GM23248 (cell line): Measurements from ENCODE around the gene DPP6. TPM values are rescaled to one million over a fixed set of nuclear protein-coding genes. Genes with fewer than 3 reads are reported as not detected.

ENCODE experiments used
- DNase-seq: peaks from one replicate; pipeline ENCODE4 v3.0.0-alpha.2; 2015
- H2AFZ ChIP-seq: fragments of 200-600 bp; sonication (generic); 2 replicates; pipeline ENCODE4 v1.6.1; 2016; ENCODE audit warnings: antibody characterized with exemption
- H3F3A ChIP-seq: fragments of 200-600 bp; sonication (generic); 2 replicates; pipeline ENCODE4 v1.6.1; 2016; ENCODE audit warnings: mild to moderate bottlenecking, antibody characterized with exemption, mixed run types; ENCODE audit not compliant: insufficient read depth
- H3K27ac ChIP-seq: fragments of 200-600 bp; sonication (generic); 2 replicates; pipeline ENCODE4 v1.5.1; 2016; ENCODE audit warnings: mild to moderate bottlenecking
- H3K27me3 ChIP-seq: fragments of 200-600 bp; sonication (generic); replicated peaks from 2 replicates; pipeline ENCODE4 v1.6.1; 2016; ENCODE audit warnings: mild to moderate bottlenecking; ENCODE audit not compliant: insufficient read depth
- H3K36me3 ChIP-seq: fragments of 200-600 bp; sonication (generic); 2 replicates; pipeline ENCODE4 v1.6.1; 2016; ENCODE audit warnings: low read depth, mild to moderate bottlenecking
- H3K4me1 ChIP-seq: fragments of 200-600 bp; sonication (generic); 2 replicates; pipeline ENCODE4 v1.6.1; 2016; ENCODE audit warnings: mild to moderate bottlenecking; ENCODE audit not compliant: insufficient read depth
- H3K4me2 ChIP-seq: fragments of 200-600 bp; sonication (generic); one replicate; pipeline ENCODE4 v1.6.1; 2016; ENCODE audit warnings: mild to moderate bottlenecking; ENCODE audit not compliant: unreplicated experiment
- H3K4me3 ChIP-seq: fragments of 200-600 bp; sonication (generic); 2 replicates; pipeline ENCODE4 v1.5.1; 2016; ENCODE audit warnings: mild to moderate bottlenecking
- H3K79me2 ChIP-seq: fragments of 200-600 bp; sonication (generic); 2 replicates; pipeline ENCODE4 v1.6.1; 2016; ENCODE audit warnings: mild to moderate bottlenecking; ENCODE audit not compliant: insufficient read depth
- H3K9ac ChIP-seq: fragments of 200-600 bp; sonication (generic); 2 replicates; pipeline ENCODE4 v1.6.1; 2016; ENCODE audit warnings: mild to moderate bottlenecking
- H3K9me2 ChIP-seq: fragments of 200-600 bp; sonication (generic); 2 replicates; pipeline ENCODE4 v1.6.1; 2016; ENCODE audit warnings: mixed run types, mild to moderate bottlenecking, moderate library complexity; ENCODE audit not compliant: insufficient read depth
- H3K9me3 ChIP-seq: fragments of 200-600 bp; sonication (generic); one replicate; pipeline ENCODE4 v1.6.1; 2017; ENCODE audit warnings: low read depth
- H4K20me1 ChIP-seq: fragments of 200-600 bp; sonication (generic); 2 replicates; pipeline ENCODE4 v1.6.0; 2016; ENCODE audit not compliant: insufficient read depth
- EZH2 ChIP-seq: fragments of 200-600 bp; sonication (generic); IDR thresholded peaks from 2 replicates; pipeline ENCODE4 v1.6.1; 2018; ENCODE audit warnings: antibody characterized with exemption, mild to moderate bottlenecking; ENCODE audit not compliant: insufficient read depth, poor library complexity, severe bottlenecking
- EZH2phosphoT487 ChIP-seq: fragments of 200-600 bp; sonication (generic); IDR thresholded peaks from 2 replicates; pipeline ENCODE4 v1.6.1; 2018; ENCODE audit warnings: antibody characterized with exemption, moderate library complexity, mild to moderate bottlenecking, low read depth; ENCODE audit not compliant: insufficient read depth
- WGBS, 2 experiments: methylation state at CpG; one replicate each; pipeline ENCODE4 v1.1.6; 2015 to 2017; ENCODE audit warnings: low lambda C conversion rate in 2 of 2, low coverage in 1 of 2; ENCODE audit errors: missing lambda C conversion rate in 2 of 2; 5-methylcytosine and 5-hydroxymethylcytosine counted together
- in situ Hi-C: fragments of 300-500 bp; cut with MboI; formaldehyde crosslinking; loops from 2 replicates; pipeline ENCODE4 v1.15.0; 2020
- polyA plus RNA-seq: library from polyadenylated mRNA; unstranded; fragments of >200 nt; fragmentation: Nextera tagmentation; extraction: Ambion mirVana; gene quantifications from 2 replicates; pipeline ENCODE4 v1.2.1, GENCODE V29; 2016
- total RNA-seq: library from RNA; depleted of rRNA; stranded (reverse); fragments of >200 nt; shearing (Covaris generic); gene quantifications from 2 replicates; pipeline ENCODE4 v1.2.3, GENCODE V29; 2014

DPP6 gene
- total and polyA plus RNA-seq, 2 experiments from 2014 or later: not detected

DNA sequence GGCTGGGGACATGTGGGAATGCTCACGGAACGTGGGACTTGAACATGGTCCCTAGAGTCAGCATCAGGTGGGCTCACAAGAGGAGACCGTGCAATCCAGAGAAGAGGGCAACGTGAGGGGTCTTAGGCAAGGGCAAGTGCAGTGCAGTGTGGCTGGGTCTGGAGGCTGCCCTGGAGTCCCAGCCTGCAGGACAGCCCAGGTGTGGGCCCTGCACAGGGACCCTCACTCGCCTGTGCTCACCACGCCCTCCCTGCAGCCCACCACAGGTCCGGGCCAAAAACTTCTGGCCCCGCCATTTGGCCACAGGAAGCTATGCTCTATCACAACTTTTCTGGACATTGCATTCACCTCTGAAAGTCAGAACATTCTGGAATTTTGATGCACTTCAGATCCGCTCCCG, 817.2 kb downstream of the DPP6 start:
- H3K9me2 ChIP-seq: no peaks in the 10 kb centered on the region
- WGBS, 2 experiments: 41 to 44% methylated on average over 8 to 10 of the region's 10 CpGs
- H3K4me3 ChIP-seq: no peak overlapping the region
- in situ Hi-C loops: no loop called here
- H3K4me2 ChIP-seq: no peak overlapping the region
- no peaks in the 10 kb centered on the region for H3K36me3 ChIP-seq
- no peaks in the 10 kb centered on the region for H3K27me3 ChIP-seq
- no peak overlapping the region for H3K9ac ChIP-seq
- DNase-seq: no peak
- H4K20me1 ChIP-seq: no peaks in the 10 kb centered on the region
- no peaks in the 10 kb centered on the region for H3K9me3 ChIP-seq
- no peak for TF ChIP-seq EZH2phosphoT487
- TF ChIP-seq EZH2: no peak
- no peaks in the 10 kb centered on the region for H3K79me2 ChIP-seq
- H2AFZ ChIP-seq: no peak overlapping the region
- H3F3A ChIP-seq: no peaks in the 10 kb centered on the region
- H3K4me1 ChIP-seq: no peaks in the 10 kb centered on the region
- H3K27ac ChIP-seq: no peak overlapping the region

DNA sequence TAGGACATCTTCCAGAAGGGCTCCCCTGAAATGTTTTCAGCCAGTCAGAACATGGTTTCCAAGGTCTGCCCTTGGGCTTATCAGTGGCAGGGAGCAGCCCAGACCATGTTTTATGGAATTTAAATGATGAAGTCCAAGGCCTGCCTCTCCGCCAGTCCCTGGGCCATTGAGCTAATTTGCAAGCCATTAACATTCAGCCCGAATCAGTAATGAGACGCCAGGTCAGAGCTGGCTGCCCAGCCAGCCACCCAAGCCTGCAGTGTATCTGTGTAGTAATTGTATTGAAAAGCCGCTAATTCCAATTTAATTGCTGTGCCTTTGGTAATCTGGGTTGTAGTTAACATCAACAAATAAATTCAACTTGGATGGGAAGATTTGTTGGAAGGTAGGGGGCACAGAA, 819.3 kb downstream of the DPP6 start:
- in situ Hi-C loops: no loop called here
- TF ChIP-seq EZH2: no peak
- no peak for TF ChIP-seq EZH2phosphoT487
- no peak overlapping the region for H2AFZ ChIP-seq

GRCh38 chr7:154871928-154872750, 819.9 kb downstream of the DPP6 start:
- Histone ChIP-seq H3K4me2 (no peak overlapping the region), H3K4me3 (no peak overlapping the region), H3K36me3 (no peaks in the 10 kb centered on the region), H3F3A (no peaks in the 10 kb centered on the region), H3K4me1 (no peaks in the 10 kb centered on the region), H4K20me1 (no peaks in the 10 kb centered on the region), H3K9me3 (no peaks in the 10 kb centered on the region), H2AFZ (no peak overlapping the region), H3K79me2 (no peaks in the 10 kb centered on the region), H3K9me2 (no peaks in the 10 kb centered on the region), H3K27me3 (no peaks in the 10 kb centered on the region), H3K9ac (no peak overlapping the region), H3K27ac (no peak overlapping the region)
- no peak for DNase-seq
- in situ Hi-C loops: no loop called here
- WGBS, 2 experiments: 54% methylated on average over 20 of the region's 20 CpGs
- TF ChIP-seq EZH2 (no peak), EZH2phosphoT487 (no peak)

More for the DNA sequence above, 819.3 kb downstream of the DPP6 start:
- WGBS, 2 experiments: 20 to 31% methylated on average over 4 of the region's 4 CpGs
- no peaks in the 10 kb centered on the region for H3K9me3 ChIP-seq
- no peaks in the 10 kb centered on the region for H3K9me2 ChIP-seq
- H4K20me1 ChIP-seq: no peaks in the 10 kb centered on the region
- H3K36me3 ChIP-seq: no peaks in the 10 kb centered on the region
- no peak for DNase-seq
- no peak overlapping the region for H3K4me3 ChIP-seq
- no peak overlapping the region for H3K27ac ChIP-seq
- no peaks in the 10 kb centered on the region for H3F3A ChIP-seq
- no peak overlapping the region for H3K4me2 ChIP-seq
- H3K9ac ChIP-seq: no peak overlapping the region
- no peaks in the 10 kb centered on the region for H3K27me3 ChIP-seq
- H3K4me1 ChIP-seq: no peaks in the 10 kb centered on the region
- no peaks in the 10 kb centered on the region for H3K79me2 ChIP-seq

DNA sequence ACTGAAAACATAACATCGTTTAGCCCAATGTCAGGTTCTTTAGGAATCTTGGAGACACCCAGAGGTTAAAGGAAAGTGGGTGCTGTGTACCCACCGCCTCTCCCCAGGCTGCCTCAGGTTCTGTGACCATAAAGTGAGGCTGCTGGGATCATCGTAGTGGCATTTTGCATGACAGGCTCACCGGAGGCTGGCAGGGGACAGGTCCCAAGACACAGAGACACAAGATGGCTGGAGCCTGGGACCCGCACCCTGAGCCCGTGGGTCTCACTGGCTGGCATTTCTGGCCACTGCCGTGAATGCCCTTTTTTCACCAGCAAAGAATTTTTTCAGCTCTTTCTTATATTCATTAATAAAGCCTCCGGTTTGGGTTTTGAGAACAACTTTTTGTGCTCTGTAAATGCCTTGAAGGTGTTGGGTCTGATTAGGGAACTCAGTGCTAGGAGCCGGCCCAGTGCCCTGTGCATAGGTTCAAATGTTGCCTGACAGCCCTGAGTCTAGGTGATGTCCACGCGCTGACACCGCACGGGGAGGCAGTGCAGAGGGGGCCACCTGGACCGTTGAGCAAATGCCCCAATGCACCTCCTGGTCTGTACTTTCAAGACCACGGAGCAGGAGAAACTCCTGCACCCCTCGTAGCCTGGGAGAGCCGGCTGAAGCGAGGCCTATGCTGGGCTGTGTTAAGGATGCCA, 820.8 kb downstream of the DPP6 start:
- no peak overlapping the region for H3K4me3 ChIP-seq
- H3K4me2 ChIP-seq: no peak overlapping the region
- H4K20me1 ChIP-seq: no peaks in the 10 kb centered on the region
- no peaks in the 10 kb centered on the region for H3K79me2 ChIP-seq
- no peak overlapping the region for H3K27ac ChIP-seq
- H3K9me3 ChIP-seq: no peaks in the 10 kb centered on the region
- in situ Hi-C loops: no loop called here
- DNase-seq: no peak
- H3K27me3 ChIP-seq: no peaks in the 10 kb centered on the region
- H3K9me2 ChIP-seq: no peaks in the 10 kb centered on the region
- 51 to 52% methylated on average over 18 of the region's 18 CpGs for WGBS, 2 experiments
- TF ChIP-seq EZH2phosphoT487 (no peak), EZH2 (no peak)
- no peaks in the 10 kb centered on the region for H3F3A ChIP-seq
- no peak overlapping the region for H2AFZ ChIP-seq
- no peaks in the 10 kb centered on the region for H3K4me1 ChIP-seq
- H3K36me3 ChIP-seq: no peaks in the 10 kb centered on the region
- no peak overlapping the region for H3K9ac ChIP-seq
